Endothelial cell of hepatic sinusoid (primary cell): ENCODE data around the gene ARNT2.

Experiments used
- in situ Hi-C: cut with HindIII; loops from 2 replicates; pipeline ENCODE4 v1.10.0; 2017; ENCODE audit warnings: low sequenced_read_pairs

ARNT2 gene

GRCh38 chr15:80547264-80547663, 143.1 kb downstream of the ARNT2 start:
- in situ Hi-C loops, result no loop called here

DNA sequence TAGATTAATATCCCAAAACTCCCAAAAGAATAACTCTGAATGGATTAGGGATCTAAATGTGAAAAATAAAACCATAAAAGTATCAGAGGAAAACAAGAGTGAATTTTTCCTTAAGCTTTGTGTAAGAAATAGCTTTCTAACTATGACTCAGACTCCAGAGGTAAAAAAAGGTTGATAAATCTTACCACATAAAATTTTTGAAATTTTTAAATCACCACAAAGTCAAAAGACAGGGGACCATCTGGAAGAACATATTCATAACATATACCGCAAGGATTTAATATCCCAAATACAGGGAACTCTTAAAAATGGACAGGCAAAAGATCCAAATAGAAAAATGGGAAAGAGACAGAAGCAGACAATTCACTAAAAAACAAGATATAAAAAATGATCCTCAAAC, 145.0 kb downstream of the ARNT2 start:
- in situ Hi-C loops, result no loop called here

DNA sequence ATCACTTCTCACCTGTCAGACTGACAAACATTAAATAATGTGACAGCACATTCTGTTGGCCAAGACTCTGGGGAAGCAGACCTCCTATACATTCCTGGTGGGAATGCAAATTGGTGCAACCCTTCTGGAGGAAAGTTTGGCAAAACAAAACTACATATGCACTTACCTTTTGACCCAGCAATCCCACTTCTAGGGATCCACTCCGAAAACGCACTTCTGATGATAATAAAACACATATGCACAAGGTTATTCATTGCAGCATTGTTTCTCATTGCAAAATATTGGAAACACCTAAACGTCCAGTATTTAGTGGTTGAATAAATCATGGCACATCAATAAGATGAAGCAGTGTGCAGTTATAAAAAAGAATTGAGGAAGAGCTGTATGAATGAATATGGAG, 145.5 kb downstream of the ARNT2 start:
- in situ Hi-C loops, result no loop called here

GRCh38 chr15:80550219-80550907, 146.2 kb downstream of the ARNT2 start:
- in situ Hi-C loops, result no loop called here

DNA sequence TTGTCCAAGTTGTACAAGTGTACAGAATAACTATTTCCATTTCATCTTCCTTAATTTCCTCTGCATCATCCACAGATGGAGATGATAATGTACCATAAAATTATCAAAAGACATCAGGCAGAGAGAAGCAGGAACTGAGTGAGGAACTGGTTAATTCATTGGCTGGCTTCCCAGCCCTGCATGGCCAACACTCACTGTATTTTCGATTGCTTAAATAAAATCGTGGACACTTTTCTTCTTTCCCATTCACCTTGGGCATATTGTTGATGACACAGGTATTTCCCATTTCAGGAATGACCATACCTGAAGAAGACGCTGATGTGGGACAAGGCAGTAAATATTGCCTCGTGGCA, 146.7 kb downstream of the ARNT2 start:
- in situ Hi-C loops, result no loop called here

DNA sequence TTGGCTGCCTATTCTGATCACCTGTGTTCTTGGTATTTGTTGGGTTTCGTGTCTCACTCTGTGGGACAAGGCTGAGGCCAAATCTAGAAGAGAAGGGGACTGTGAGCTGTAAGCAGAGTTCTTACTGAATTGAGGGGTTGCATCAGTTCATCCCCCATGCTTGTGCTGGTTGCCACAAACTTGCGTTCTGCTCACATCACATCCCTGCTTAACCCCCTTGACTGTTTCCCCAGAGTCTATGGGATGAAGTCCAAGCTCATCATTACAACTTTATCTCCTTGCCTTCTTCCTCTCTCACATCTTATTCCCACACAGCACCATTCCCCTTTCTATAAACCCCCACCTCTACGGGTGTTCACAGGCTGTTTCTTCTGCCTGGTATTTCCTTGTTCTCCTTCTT, 147.2 kb downstream of the ARNT2 start:
- in situ Hi-C loops, result no loop called here

GRCh38 chr15:80554560-80554959, 150.4 kb downstream of the ARNT2 start:
- in situ Hi-C loops, result no loop called here

- in situ Hi-C loops, result no loop called here
Observed at GRCh38 chr15:80556694-80557367, 152.6 kb downstream of the ARNT2 start.

- in situ Hi-C loops, result no loop called here
Observed at GRCh38 chr15:80557441-80558234, 153.5 kb downstream of the ARNT2 start.

DNA sequence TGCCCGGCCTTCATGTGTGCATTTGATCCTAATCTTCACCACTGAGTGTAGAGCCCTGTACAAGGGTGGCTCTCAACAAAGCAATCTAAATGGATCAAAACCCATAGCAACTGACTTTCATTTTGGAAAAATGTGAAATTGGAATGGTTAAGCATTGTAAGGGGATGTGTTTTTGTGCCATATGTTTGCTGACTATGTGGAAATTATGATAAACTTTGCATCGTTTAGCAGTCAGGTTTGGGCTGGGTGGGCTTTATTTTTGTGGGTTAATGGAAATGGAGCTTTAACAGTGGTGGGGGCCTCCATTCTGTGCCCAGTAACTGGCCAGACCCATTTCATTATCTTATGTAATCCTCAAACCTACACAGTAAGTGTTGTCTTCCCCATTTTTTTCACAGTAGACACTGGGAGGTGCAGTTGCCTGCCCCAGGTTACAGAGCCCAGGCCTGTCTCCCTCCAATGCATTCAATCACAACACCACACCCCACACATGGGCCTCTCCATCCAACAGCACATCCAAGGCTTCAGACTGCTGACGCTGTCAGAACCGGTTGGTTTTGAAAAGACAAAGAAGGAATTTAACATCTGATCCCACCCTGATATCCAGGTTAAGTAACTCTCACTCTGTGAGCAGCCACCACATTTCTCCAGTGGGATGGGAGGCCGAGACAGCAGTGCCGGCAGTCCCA, 154.6 kb downstream of the ARNT2 start:
- in situ Hi-C loops, result no loop called here

GRCh38 chr15:80559320-80559693, 155.1 kb downstream of the ARNT2 start:
- in situ Hi-C loops, result no loop called here

GRCh38 chr15:80559761-80560160, 155.6 kb downstream of the ARNT2 start:
- in situ Hi-C loops, result no loop called here

DNA sequence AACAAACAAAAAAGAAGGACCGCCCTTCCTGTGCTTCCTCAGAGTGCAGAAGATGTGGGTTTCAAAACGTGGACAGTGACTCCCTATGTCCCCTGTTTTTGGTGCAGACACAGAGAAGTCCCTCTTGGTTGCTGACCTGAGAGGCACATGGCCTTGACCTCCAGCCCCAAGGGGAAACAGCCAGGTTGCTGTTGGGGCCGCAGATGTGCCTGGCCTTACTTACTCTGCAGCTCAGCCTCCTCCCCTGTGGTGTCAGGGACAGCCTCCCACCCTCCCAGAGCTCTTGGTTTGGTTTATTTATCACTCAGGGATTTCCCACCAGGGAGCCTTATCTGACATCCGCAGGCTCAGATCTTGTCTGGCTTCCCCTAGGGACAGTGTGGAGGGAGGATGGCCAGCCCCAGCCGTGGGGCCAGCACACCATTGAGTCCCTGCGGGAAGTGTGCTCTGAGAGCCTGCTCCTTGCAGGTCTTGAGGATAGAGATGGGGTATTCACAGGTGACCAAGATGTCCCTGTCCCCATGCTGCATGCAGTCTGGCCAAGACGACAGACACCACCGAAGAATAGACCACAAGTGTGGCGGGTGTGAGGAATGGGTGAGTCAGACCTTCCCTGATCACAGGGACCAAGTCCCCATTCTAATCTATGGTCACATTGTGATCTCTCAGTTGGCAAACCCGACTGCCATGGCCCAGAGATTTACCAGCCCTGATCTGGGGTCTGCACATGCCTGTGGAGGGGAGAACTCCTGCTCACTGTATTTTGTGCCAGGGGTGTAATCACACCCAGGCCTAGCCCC, 156.6 kb downstream of the ARNT2 start:
- in situ Hi-C loops, result no loop called here

DNA sequence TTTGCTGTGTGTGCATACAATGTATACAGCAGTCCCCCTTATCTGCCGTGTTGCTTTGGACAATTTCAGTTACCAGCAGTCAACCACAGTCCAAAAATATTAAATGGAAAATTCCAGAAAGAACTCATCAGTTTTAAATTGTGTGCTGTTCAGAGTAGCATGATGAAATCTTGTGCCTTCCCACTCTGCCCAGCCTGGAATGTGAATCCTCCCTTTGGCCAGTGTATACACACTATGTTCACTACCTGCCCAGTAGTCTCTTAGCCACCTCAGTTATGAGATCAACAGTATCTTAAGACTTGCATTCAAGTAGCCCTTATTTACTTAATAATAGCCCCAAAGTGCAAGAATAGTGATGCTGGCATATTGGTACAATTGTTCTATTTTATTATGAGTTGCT, 157.3 kb downstream of the ARNT2 start:
- in situ Hi-C loops, result no loop called here

DNA sequence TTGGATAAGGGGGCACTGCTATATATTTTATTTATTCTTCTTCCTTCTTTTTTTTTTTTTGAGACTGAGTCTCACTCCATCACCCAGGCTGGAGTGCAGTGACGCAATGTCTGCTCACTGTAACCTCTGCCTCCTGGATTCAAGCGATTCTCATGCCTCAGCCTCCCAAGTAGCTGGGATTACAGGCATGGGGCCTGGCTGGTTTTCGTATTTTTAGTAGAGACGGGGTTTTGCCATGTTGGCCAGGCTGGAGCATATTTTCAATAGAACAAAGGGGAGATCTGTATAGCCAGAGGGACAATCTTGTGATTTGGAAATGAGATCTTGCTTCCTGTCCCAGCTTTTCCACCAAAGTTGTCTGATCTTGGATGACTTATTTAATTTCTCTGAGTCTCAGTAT, 157.9 kb downstream of the ARNT2 start:
- in situ Hi-C loops, result no loop called here

DNA sequence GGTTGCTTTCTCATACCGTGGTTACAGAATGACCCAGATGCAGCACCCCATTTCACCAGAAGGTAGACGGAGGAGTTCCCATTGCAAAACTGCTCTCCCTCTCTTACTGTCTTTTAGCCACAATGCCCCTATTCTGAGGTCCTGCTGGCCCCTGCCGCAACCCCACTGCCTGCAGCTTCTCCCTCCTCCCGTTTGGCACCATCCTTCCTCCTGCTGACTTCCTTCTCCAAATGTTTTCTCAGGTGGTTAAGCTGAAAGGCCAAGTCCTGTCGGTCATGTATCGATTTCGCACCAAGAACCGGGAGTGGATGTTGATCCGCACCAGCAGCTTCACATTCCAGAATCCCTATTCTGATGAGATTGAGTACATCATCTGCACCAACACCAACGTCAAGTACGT, 158.7 kb downstream of the ARNT2 start:
- in situ Hi-C loops, result no loop called here

DNA sequence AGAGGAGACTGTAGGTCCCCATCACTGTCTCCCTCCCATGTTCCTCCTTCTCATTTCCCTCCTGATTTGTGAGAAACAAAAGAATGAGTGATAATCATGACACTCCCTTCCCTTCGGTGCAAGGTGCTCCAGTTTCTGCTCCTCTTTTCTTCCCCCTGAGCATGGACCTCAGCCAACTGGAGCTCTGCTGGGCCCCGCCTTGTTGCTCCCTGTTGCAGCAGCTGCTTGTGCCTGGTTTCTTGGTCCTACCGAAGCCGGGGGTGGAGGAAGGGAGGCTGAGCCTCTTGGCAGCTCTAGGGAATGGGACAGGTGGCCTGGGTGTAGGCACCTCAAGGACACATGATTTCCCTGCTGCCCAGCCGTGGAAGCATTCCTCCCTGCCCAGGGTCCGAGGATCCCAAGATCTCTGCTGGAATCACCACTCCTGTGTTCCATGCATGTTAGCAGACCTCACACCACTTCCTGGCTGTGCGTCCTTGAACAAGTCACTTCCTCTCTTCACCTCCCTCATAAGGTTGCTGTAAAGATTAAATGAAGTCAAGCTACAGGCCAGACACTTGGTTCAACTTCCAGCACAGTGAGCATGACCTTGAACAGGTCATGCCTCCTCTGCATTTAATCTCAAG, 159.3 kb downstream of the ARNT2 start:
- in situ Hi-C loops, result no loop called here

GRCh38 chr15:80564056-80564455, 159.9 kb downstream of the ARNT2 start:
- in situ Hi-C loops, result no loop called here

DNA sequence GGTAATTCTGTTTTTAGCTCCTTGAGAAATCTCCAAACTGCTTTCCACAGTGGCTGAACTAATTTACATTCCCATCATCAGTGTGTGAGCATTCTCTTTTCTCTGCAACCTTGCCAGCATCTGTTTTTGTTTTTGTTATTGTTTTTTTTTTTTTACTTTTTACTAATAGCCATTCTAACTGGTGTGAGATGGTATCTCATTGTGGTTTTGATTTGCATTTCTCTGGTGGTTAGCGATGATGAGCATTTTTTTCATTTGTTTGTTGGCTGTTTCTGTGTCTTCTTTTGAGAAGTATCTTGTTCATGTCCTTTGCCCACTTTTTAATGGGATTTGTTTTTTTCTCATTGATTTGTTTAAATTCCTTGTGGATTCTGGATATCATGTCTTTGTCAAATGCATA, 161.2 kb downstream of the ARNT2 start:
- in situ Hi-C loops, result no loop called here

GRCh38 chr15:80565988-80566387, 161.8 kb downstream of the ARNT2 start:
- in situ Hi-C loops, result no loop called here
